Ascending aorta (tissue), 2 donors: ENCODE data around the gene HDAC11. TPM values are rescaled to one million over a fixed set of nuclear protein-coding genes. Genes with fewer than 3 reads are reported as not detected.

Experiments
- DNase-seq, 2 donors: peaks; one replicate each; pipeline ENCODE4 v3.0.0-alpha.2; 2019; ENCODE audit warnings: low spot score in 2 of 2
- H3K27ac ChIP-seq, 2 donors: fragments of 200-600 bp; sonication (generic); one replicate each; pipeline ENCODE4 v1.5.1; 2016 to 2017; ENCODE audit warnings: mild to moderate bottlenecking in 1 of 2
- H3K27me3 ChIP-seq: fragments of 200-600 bp; sonication (generic); one replicate; pipeline ENCODE4 v1.5.1; 2017
- H3K36me3 ChIP-seq, 2 donors: fragments of 200-600 bp; sonication (generic); one replicate each; pipeline ENCODE4 v1.5.1; 2016
- H3K4me1 ChIP-seq, 2 donors: fragments of 200-600 bp; sonication (generic); one replicate each; pipeline ENCODE4 v1.5.1; 2016 to 2017; ENCODE audit warnings: mild to moderate bottlenecking in 1 of 2
- H3K4me3 ChIP-seq, 2 donors: fragments of 200-600 bp; sonication (generic); one replicate each; pipeline ENCODE4 v1.5.1; 2016 to 2017; ENCODE audit warnings: mild to moderate bottlenecking in 1 of 2
- H3K9me3 ChIP-seq, 2 donors: fragments of 200-600 bp; sonication (generic); one replicate each; pipeline ENCODE4 v1.5.1; 2016
- intact Hi-C: fragments of 100-400 bp; cut with DNase I; formaldehyde crosslinking; loops from one replicate; pipeline ENCODE4 v1.15.1; 2023
- total RNA-seq: library from RNA; depleted of rRNA; stranded (reverse); fragments of >200 nt; gene quantifications from one replicate; pipeline ENCODE4 v1.1.0, GENCODE V29; 2016
- TF ChIP-seq, protein P1 (sequence below), 3 experiments: fragments of 200-600 bp in 2 of 3; fragments of 450-650 bp in 1 of 3; sonication (generic) in 2 of 3; IDR thresholded peaks; one replicate each; pipeline ENCODE4 v1.5.1; 2016 to 2019; ENCODE audit warnings: antibody characterized with exemption in 3 of 3, mild to moderate bottlenecking in 1 of 3, moderate library complexity in 1 of 3

HDAC11 gene
- total RNA-seq, 1 donor from 2014 or later, result 15.8 TPM

GRCh38 chr3:13515786-13516759 is 36.0 kb downstream of the HDAC11 start:
- no peaks in the 10 kb centered on the region for H3K27me3 ChIP-seq
- no peak for DNase-seq
- intact Hi-C loops, result loop anchor here (5.0 kb wide), 1 partner anchor 41 kb away; no protein-coding TSS in a partner anchor
- peak overlapping the region; percentile 62 to 77 for H3K27ac ChIP-seq
- TF ChIP-seq, protein P1, sequence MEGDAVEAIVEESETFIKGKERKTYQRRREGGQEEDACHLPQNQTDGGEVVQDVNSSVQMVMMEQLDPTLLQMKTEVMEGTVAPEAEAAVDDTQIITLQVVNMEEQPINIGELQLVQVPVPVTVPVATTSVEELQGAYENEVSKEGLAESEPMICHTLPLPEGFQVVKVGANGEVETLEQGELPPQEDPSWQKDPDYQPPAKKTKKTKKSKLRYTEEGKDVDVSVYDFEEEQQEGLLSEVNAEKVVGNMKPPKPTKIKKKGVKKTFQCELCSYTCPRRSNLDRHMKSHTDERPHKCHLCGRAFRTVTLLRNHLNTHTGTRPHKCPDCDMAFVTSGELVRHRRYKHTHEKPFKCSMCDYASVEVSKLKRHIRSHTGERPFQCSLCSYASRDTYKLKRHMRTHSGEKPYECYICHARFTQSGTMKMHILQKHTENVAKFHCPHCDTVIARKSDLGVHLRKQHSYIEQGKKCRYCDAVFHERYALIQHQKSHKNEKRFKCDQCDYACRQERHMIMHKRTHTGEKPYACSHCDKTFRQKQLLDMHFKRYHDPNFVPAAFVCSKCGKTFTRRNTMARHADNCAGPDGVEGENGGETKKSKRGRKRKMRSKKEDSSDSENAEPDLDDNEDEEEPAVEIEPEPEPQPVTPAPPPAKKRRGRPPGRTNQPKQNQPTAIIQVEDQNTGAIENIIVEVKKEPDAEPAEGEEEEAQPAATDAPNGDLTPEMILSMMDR (IDR thresholded peaks at IDR 0.05), result no peak
- peaks cover 0 to 27% of the 10 kb centered on the region in 2 donors for H3K4me1 ChIP-seq
- H3K36me3 ChIP-seq, result no peaks in the 10 kb centered on the region
- H3K9me3 ChIP-seq, result no peaks in the 10 kb centered on the region
- H3K4me3 ChIP-seq, result no peak overlapping the region

DNA sequence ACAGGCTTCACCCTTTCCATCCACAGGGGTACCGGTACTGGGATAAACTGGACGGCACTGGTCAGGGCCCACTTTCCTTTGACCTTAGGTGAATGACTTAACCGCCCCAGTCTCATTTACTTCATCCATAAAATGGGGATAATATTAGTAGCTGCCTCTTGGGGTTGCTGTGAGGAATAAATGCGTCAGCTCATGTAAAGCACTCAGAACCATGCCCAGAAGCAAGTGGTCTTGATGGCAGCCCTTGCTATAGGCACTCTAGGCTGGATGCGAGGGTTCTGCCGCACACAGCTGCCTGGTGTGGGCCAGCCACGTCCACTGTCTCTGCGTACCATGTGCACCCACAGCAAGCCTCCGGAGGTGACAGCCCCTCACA is 36.6 kb downstream of the HDAC11 start:
- H3K27ac ChIP-seq, result peak overlapping the region; percentile 62 to 77
- no peak for DNase-seq
- no peaks in the 10 kb centered on the region for H3K36me3 ChIP-seq
- TF ChIP-seq, protein P1 (IDR thresholded peaks at IDR 0.05), result no peak
- intact Hi-C loops, result loop anchor here (5.0 kb wide), 1 partner anchor 41 kb away; no protein-coding TSS in a partner anchor
- H3K9me3 ChIP-seq, result no peaks in the 10 kb centered on the region
- H3K4me3 ChIP-seq, result no peak overlapping the region
- H3K4me1 ChIP-seq, result peaks cover 0 to 27% of the 10 kb centered on the region in 2 donors
- no peaks in the 10 kb centered on the region for H3K27me3 ChIP-seq

GRCh38 chr3:13517253-13517977 is 37.3 kb downstream of the HDAC11 start:
- no peaks in the 10 kb centered on the region for H3K9me3 ChIP-seq
- H3K27me3 ChIP-seq, result no peaks in the 10 kb centered on the region
- intact Hi-C loops, result loop anchor here (5.0 kb wide), 1 partner anchor 40 kb away; no protein-coding TSS in a partner anchor
- TF ChIP-seq, protein P1 (IDR thresholded peaks at IDR 0.05), result no peak
- H3K36me3 ChIP-seq, result no peaks in the 10 kb centered on the region
- no peak overlapping the region for H3K4me3 ChIP-seq
- peak; percentile 36 to 78 for DNase-seq
- H3K27ac ChIP-seq, result peak overlapping the region; percentile 62 to 77
- H3K4me1 ChIP-seq, result peaks cover 0 to 27% of the 10 kb centered on the region in 2 donors

DNA sequence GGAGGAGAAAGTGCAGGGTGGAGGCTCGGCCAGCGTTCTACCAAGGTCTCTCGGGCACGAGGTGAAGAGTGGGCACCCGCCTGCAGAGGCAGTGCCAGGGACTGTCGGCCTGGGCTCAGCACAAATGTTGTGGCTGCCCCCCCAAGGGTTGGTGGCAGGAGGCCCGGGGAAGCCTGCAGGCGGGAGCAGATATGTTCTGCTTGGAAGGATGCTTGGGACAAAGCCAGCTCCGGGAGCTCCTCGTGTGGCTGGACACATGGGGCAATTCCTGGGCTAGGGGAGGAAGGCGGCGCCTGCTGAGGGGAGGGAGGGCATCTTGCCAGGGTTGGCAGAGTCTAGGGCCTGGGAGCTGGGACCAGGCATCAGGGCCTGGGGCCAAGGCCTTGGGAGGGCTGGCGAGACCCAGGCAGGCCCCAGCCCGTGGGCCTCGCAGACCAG is 38.4 kb downstream of the HDAC11 start:
- H3K4me1 ChIP-seq, result peaks cover 0 to 27% of the 10 kb centered on the region in 2 donors
- TF ChIP-seq, protein P1 (IDR thresholded peaks at IDR 0.05), result no peak
- peak overlapping the region; percentile 76 to 77 for H3K27ac ChIP-seq
- no peaks in the 10 kb centered on the region for H3K27me3 ChIP-seq
- intact Hi-C loops, result loop anchor here (5.0 kb wide), 1 partner anchor 39 kb away; no protein-coding TSS in a partner anchor
- H3K9me3 ChIP-seq, result no peaks in the 10 kb centered on the region
- DNase-seq, result peak; percentile 43 to 82
- no peak overlapping the region for H3K4me3 ChIP-seq
- H3K36me3 ChIP-seq, result no peaks in the 10 kb centered on the region

- no peak for DNase-seq
- peak overlapping the region; percentile 66 to 76 for H3K27ac ChIP-seq
- H3K36me3 ChIP-seq, result no peaks in the 10 kb centered on the region
- H3K9me3 ChIP-seq, result no peaks in the 10 kb centered on the region
- TF ChIP-seq, protein P1 (IDR thresholded peaks at IDR 0.05), result no peak
- H3K27me3 ChIP-seq, result no peaks in the 10 kb centered on the region
- H3K4me1 ChIP-seq, result peaks cover 0 to 27% of the 10 kb centered on the region in 2 donors
- intact Hi-C loops, result loop anchor here (5.0 kb wide), 1 partner anchor 38 kb away; no protein-coding TSS in a partner anchor
- no peak overlapping the region for H3K4me3 ChIP-seq
Measured at GRCh38 chr3:13519006-13519791, 39.1 kb downstream of the HDAC11 start.
